ENCODE measurements around the gene NTF3.

DNA sequence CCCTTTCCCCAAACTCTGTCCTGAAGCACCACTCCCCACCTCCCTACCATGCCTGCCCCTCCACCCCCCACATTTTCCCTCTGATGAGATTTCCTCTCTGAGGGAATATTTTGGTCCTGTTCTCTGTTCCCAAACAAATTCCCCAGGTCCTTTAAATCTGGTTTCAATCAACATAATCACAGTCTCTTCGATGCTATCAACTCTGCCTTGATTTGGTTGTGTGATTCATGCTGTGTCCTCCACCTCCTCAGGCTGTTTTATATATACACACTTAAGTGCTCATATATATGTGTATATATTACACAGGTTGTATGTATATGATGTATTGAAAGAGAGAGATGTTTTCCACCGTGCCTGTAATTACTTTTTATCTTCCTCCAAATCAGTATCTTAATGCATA lies 36.0 kb downstream of the NTF3 start:
- TF ChIP-seq CTCF (IDR thresholded peaks at IDR 0.05; ENCODE audit: insufficient read depth, low read depth, low read length) (no peak), EZH2 (IDR thresholded peaks at IDR 0.05; ENCODE audit: insufficient read depth, low read length) (no peak)

Data from astrocyte (in vitro differentiated cells and primary cell).